K562 (cell line): ENCODE results near the gene LSM4. TPM values are rescaled to one million over a fixed set of nuclear protein-coding genes. Genes with fewer than 3 reads are reported as not detected.

Experiments
- CBX2 ChIP-seq: fragments of 200-600 bp; sonication (generic); IDR thresholded peaks from one replicate; pipeline ENCODE4 v1.6.1; 2012; ENCODE audit warnings: mild to moderate bottlenecking, low read length, inconsistent platforms; ENCODE audit not compliant: insufficient read depth, poor library complexity, severe bottlenecking
- ELF4 ChIP-seq: fragments of 450-650 bp; formaldehyde crosslinking; IDR thresholded peaks from 2 replicates; pipeline ENCODE4 v1.4.0; 2022; ENCODE audit warnings: missing genetic modification characterization
- ESRRB ChIP-seq: fragments of 250-450 bp; sonication (Bioruptor Pico); IDR thresholded peaks from 2 replicates; pipeline ENCODE4 v1.5.0; 2020; ENCODE audit warnings: mild to moderate bottlenecking, moderate library complexity, borderline replicate concordance
- HSF4 ChIP-seq: fragments of 250-450 bp; sonication (Bioruptor Pico); IDR thresholded peaks from 2 replicates; pipeline ENCODE4 v2.1.2; 2022; ENCODE audit warnings: mild to moderate bottlenecking, moderate library complexity, borderline replicate concordance
- NEUROD1 ChIP-seq: fragments of 150-350 bp; IDR thresholded peaks from 2 replicates; pipeline ENCODE4 v1.6.1; 2014; ENCODE audit warnings: borderline replicate concordance, low read length, low read depth; ENCODE audit not compliant: partially characterized antibody
- RUNX1 ChIP-seq: sonication (generic); IDR thresholded peaks from 2 replicates; pipeline ENCODE4 v1.6.1; 2016; ENCODE audit warnings: antibody characterized with exemption, low read depth
- TCFL5 ChIP-seq: fragments of 250-450 bp; sonication (Bioruptor Pico); conservative IDR thresholded peaks from 2 replicates; pipeline ENCODE4 v1.6.1; 2021; ENCODE audit warnings: mild to moderate bottlenecking, moderate library complexity, matching md5 sums
- ZEB2 ChIP-seq: fragments of 450-650 bp; IDR thresholded peaks from 2 replicates; pipeline ENCODE4 v1.6.1; 2016
- ZNF224 ChIP-seq: sonication (generic); formaldehyde crosslinking; IDR thresholded peaks from 2 replicates; pipeline ENCODE4 v1.8.0; 2022; ENCODE audit warnings: mild to moderate bottlenecking, missing genetic modification reagents
- ZNF3 ChIP-seq: fragments of 250-450 bp; sonication (Bioruptor Pico); IDR thresholded peaks from 2 replicates; pipeline ENCODE4 v1.5.0; 2021; ENCODE audit warnings: mild to moderate bottlenecking, moderate library complexity
- ZNF77 ChIP-seq: fragments of 250-450 bp; sonication (Bioruptor Pico); IDR thresholded peaks from 2 replicates; pipeline ENCODE4 v1.5.0; 2020
- polyA plus RNA-seq, 8 experiments: library from polyadenylated mRNA; depleted of rRNA in 4 of 8; stranded (reverse) in 5 of 8; unstranded in 3 of 8; fragments of >200 nt; fragmentation: Nextera tagmentation in 2 of 8; fragmentation: Illumina TruSeq in 1 of 8; extraction: Ambion mirVana in 2 of 8; extraction: Trizol in 1 of 8; gene quantifications; 2 replicates each; pipeline versions ENCODE4 v1.2.1 to v1.2.3, GENCODE V29; 2011 to 2014; ENCODE audit warnings: inconsistent platforms in 1 of 8, missing spikeins in 1 of 8
- total RNA-seq, 7 experiments: library from RNA; depleted of rRNA in 6 of 7; stranded (reverse); fragments of >200 nt in 6 of 7; fragmentation: Illumina TruSeq in 2 of 7; extraction: Trizol in 2 of 7; gene quantifications; 2 replicates each; pipeline versions ENCODE4 v1.2.1 to v1.2.3, GENCODE V29; 2011 to 2021; ENCODE audit warnings: low replicate concordance in 1 of 7
- TF ChIP-seq, protein P1 (sequence below): sonication (generic); formaldehyde crosslinking; IDR thresholded peaks from 2 replicates; pipeline ENCODE4 v1.8.1; 2023; ENCODE audit warnings: mild to moderate bottlenecking, missing genetic modification reagents
- TF ChIP-seq, protein P2 (sequence below): fragments of 250-450 bp; sonication (Bioruptor Pico); IDR thresholded peaks from 2 replicates; pipeline ENCODE4 v1.9.0; 2021; ENCODE audit warnings: mild to moderate bottlenecking, inconsistent platforms
- TF ChIP-seq, protein P3 (sequence below): fragments of 450-650 bp; formaldehyde crosslinking; IDR thresholded peaks from 2 replicates; pipeline ENCODE4 v1.4.0; 2022; ENCODE audit warnings: missing genetic modification characterization
- TF ChIP-seq, protein P4 (sequence below), 2 experiments: fragments of 450-650 bp; conservative IDR thresholded peaks; 2 replicates each; pipeline ENCODE4 v1.6.1; 2017; ENCODE audit warnings: mild to moderate bottlenecking in 2 of 2, moderate library complexity in 2 of 2
- TF ChIP-seq, protein P5 (sequence below): fragments of 250-450 bp; sonication (Bioruptor Pico); IDR thresholded peaks from 2 replicates; pipeline ENCODE4 v1.5.0; 2021; ENCODE audit warnings: mild to moderate bottlenecking, moderate library complexity

LSM4 gene
- total and polyA plus RNA-seq, 9 of the 15 experiments (the other 6 are each of a cell fraction or from before 2014, with no cell fraction given): 11.9 to 763 (median 202) TPM

DNA sequence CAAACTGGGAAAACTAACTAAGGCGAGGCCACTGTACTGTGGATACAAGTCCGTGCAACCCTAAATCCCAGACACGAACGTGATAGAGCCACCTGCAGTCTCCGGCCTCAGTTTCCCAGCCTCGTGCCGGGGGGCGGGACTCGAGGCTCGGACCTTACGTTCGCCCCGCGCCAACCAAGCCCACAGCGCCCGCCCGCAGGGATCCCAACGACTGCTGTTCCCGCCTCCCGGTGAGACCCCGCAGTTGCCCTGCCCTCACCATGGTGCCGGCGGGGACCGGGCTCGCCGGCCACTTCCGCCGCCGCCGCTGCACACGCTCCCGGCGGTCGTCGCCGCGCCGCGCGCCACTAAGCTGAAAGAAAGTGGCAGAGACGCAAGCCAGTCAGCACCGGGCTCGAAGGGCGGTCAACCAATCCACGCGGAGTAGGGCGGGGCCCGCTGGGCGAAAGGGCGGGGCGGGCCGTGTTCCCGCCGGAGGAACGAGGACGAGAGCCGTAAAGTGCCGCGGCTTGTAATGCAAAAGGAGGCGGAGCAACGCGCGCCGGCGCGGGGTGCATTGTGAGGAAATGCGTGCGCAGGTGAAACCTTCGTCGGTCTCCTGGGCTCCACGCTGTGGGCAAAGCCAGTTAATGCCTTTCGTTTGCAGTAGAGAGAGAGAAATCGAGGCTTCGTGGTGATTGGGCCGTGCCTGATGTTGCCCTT lies at the start of gene LSM4 (continued):
- TF ChIP-seq, protein P1, sequence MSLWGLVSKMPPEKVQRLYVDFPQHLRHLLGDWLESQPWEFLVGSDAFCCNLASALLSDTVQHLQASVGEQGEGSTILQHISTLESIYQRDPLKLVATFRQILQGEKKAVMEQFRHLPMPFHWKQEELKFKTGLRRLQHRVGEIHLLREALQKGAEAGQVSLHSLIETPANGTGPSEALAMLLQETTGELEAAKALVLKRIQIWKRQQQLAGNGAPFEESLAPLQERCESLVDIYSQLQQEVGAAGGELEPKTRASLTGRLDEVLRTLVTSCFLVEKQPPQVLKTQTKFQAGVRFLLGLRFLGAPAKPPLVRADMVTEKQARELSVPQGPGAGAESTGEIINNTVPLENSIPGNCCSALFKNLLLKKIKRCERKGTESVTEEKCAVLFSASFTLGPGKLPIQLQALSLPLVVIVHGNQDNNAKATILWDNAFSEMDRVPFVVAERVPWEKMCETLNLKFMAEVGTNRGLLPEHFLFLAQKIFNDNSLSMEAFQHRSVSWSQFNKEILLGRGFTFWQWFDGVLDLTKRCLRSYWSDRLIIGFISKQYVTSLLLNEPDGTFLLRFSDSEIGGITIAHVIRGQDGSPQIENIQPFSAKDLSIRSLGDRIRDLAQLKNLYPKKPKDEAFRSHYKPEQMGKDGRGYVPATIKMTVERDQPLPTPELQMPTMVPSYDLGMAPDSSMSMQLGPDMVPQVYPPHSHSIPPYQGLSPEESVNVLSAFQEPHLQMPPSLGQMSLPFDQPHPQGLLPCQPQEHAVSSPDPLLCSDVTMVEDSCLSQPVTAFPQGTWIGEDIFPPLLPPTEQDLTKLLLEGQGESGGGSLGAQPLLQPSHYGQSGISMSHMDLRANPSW (CRISPR knock-in tag): no peak
- TF ChIP-seq, protein P2, sequence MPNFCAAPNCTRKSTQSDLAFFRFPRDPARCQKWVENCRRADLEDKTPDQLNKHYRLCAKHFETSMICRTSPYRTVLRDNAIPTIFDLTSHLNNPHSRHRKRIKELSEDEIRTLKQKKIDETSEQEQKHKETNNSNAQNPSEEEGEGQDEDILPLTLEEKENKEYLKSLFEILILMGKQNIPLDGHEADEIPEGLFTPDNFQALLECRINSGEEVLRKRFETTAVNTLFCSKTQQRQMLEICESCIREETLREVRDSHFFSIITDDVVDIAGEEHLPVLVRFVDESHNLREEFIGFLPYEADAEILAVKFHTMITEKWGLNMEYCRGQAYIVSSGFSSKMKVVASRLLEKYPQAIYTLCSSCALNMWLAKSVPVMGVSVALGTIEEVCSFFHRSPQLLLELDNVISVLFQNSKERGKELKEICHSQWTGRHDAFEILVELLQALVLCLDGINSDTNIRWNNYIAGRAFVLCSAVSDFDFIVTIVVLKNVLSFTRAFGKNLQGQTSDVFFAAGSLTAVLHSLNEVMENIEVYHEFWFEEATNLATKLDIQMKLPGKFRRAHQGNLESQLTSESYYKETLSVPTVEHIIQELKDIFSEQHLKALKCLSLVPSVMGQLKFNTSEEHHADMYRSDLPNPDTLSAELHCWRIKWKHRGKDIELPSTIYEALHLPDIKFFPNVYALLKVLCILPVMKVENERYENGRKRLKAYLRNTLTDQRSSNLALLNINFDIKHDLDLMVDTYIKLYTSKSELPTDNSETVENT: peak; percentile 73
- TF ChIP-seq CBX2 (no peak), HSF4 (CRISPR knock-in tag) (no peak), ELF4 (no peak), ZNF3 (CRISPR knock-in tag) (no peak), ZNF224 (no peak), ZNF77 (CRISPR knock-in tag) (no peak), TCFL5 (no peak), RUNX1 (no peak; the same call in 1 of the 2 replicates), ESRRB (CRISPR knock-in tag) (no peak), NEUROD1 (peak; percentile 92), ZEB2 (no peak)
- TF ChIP-seq, protein P3, sequence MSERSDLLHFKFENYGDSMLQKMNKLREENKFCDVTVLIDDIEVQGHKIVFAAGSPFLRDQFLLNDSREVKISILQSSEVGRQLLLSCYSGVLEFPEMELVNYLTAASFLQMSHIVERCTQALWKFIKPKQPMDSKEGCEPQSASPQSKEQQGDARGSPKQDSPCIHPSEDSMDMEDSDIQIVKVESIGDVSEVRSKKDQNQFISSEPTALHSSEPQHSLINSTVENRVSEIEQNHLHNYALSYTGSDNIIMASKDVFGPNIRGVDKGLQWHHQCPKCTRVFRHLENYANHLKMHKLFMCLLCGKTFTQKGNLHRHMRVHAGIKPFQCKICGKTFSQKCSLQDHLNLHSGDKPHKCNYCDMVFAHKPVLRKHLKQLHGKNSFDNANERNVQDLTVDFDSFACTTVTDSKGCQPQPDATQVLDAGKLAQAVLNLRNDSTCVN: no peak
- TF ChIP-seq, protein P4, sequence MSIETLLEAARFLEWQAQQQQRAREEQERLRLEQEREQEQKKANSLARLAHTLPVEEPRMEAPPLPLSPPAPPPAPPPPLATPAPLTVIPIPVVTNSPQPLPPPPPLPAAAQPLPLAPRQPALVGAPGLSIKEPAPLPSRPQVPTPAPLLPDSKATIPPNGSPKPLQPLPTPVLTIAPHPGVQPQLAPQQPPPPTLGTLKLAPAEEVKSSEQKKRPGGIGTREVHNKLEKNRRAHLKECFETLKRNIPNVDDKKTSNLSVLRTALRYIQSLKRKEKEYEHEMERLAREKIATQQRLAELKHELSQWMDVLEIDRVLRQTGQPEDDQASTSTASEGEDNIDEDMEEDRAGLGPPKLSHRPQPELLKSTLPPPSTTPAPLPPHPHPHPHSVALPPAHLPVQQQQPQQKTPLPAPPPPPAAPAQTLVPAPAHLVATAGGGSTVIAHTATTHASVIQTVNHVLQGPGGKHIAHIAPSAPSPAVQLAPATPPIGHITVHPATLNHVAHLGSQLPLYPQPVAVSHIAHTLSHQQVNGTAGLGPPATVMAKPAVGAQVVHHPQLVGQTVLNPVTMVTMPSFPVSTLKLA (conservative IDR thresholded peaks at IDR 0.05): peak; percentile 71 to 89
- TF ChIP-seq, protein P5, sequence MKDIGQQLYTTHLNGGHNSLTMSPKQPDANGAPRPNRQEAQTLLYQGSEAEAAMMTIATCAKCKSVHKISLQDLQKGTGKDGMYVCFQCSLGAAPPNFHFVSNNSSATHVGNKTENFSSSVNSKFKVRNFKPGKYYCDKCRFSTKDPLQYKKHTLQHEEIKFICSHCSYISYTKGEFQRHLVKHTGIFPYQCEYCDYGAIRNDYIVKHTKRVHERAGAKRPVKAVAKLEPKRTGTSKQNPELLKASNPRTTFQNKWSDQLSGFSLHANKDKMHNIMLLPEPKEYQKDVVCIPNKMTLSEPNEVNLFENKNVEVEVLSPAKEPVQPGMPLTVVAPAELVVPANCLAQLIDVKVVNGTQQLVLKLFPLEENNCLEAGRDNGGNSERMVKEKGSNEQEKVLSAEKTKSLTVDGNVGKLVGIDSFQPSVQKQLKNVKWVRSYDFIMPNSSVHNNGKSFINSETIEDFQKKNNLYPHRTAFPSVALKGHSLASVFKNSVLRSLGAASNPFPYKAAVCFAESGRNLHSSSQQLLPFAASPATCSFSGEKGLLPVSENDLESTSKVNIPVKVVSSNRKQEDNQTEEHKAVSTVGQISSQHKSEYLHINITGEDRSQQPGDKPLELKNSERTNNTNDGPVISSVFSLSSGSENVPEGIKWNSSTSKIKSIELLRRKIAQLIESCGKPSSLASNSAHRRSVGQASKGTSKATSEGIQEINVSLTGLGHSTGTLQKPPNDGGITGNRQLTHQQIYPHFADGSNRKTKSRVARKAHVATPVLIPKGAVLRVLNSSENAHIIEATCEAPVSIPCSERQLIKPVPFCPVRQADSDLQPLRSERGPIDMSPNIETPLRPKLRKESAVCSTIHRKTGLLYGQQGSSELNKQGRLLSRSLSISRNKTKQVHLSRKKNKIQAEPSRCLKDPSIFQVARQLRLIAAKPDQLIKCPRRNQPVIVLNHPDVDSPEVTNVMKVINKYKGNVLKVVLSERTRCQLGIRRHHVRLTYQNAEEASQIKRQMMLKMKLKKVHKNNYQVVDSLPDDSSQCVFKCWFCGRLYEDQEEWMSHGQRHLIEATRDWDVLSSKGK (CRISPR knock-in tag): no peak
